Measurements from ENCODE around the gene PTPN23. TPM values are rescaled to one million over a fixed set of nuclear protein-coding genes. Genes with fewer than 3 reads are reported as not detected.

The PTPN23 gene
- total and polyA plus RNA-seq, 2 of the 13 experiments (the other 11 are each of a cell fraction or from before 2014, with no cell fraction given): 2.3 to 3.7 TPM

DNA sequence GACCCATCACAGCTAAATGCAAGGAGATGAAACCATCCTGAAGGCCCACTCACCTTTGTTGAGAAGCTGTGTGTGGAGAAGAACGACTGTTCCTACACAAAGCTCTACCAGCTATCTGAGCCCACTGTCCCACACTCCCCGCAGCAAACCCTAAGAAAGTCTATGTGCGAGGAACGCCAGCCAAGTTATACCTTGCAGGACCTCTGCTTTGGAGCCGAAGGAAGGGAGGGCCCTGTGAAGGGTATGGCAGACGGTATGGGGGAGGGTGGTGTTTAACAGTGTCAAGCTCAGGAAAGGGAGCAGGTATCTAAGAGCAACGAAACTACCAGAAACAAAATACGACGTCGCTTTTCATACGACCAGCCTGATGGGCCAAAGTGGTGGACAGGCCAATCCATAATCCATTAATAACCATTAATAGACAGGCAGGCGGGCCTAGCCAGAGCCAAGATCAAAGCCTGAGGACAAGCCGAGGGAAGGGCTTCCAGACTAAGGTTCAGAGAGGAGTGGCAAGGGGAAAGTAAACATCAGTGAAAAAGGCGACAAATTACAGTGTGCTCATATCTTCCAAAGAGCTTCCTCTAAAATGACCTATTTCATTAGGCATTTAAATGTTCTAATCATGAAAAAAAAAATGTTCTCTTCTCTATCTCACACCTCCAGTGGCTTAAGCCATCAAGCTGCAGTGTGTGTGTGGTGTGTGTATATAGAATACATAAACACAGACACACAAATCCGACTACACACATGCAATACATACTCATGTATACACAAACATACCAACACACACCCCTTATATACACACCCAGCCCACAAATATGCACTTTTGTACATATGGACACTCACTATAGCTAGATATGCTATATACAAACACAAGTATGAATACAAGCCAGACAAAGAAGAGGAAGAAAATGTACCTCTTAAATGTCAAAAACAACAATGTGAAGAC lies 43.9 kb downstream of the PTPN23 start (continued):
- TF ChIP-seq ZNF609 (CRISPR knock-in tag; IDR thresholded peaks at IDR 0.05; ENCODE audit: borderline replicate concordance): no peak
- no peak for TF ChIP-seq ISX (CRISPR knock-in tag; conservative IDR thresholded peaks at IDR 0.05)
- no peak for TF ChIP-seq ZNF383 (CRISPR knock-in tag; IDR thresholded peaks at IDR 0.05; ENCODE audit: borderline replicate concordance)
- TF ChIP-seq ZNF615 (CRISPR knock-in tag; IDR thresholded peaks at IDR 0.05; ENCODE audit: borderline replicate concordance): no peak
- TF ChIP-seq, protein P1, sequence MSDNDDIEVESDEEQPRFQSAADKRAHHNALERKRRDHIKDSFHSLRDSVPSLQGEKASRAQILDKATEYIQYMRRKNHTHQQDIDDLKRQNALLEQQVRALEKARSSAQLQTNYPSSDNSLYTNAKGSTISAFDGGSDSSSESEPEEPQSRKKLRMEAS (IDR thresholded peaks at IDR 0.05): peak; percentile 22; the same call in 1 of the 2 replicates
- TF ChIP-seq TBX3 (IDR thresholded peaks at IDR 0.05; ENCODE audit: borderline replicate concordance): peak; percentile 78; the same call in 1 of the 2 replicates
- TF ChIP-seq FOXO1 (CRISPR knock-in tag; IDR thresholded peaks at IDR 0.05): peak; percentile 44; the same call in 1 of the 2 replicates
- TF ChIP-seq NR2C2 (CRISPR knock-in tag; IDR thresholded peaks at IDR 0.05; ENCODE audit: borderline replicate concordance): no peak
- peak; percentile 80 for TF ChIP-seq FOXA3 (CRISPR knock-in tag; IDR thresholded peaks at IDR 0.05)
- TF ChIP-seq ONECUT2 (CRISPR knock-in tag; IDR thresholded peaks at IDR 0.05): peak; percentile 88
- TF ChIP-seq, protein P2, sequence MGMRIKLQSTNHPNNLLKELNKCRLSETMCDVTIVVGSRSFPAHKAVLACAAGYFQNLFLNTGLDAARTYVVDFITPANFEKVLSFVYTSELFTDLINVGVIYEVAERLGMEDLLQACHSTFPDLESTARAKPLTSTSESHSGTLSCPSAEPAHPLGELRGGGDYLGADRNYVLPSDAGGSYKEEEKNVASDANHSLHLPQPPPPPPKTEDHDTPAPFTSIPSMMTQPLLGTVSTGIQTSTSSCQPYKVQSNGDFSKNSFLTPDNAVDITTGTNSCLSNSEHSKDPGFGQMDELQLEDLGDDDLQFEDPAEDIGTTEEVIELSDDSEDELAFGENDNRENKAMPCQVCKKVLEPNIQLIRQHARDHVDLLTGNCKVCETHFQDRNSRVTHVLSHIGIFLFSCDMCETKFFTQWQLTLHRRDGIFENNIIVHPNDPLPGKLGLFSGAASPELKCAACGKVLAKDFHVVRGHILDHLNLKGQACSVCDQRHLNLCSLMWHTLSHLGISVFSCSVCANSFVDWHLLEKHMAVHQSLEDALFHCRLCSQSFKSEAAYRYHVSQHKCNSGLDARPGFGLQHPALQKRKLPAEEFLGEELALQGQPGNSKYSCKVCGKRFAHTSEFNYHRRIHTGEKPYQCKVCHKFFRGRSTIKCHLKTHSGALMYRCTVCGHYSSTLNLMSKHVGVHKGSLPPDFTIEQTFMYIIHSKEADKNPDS (CRISPR knock-in tag; IDR thresholded peaks at IDR 0.05): no peak
- no peak for TF ChIP-seq GATA4 (IDR thresholded peaks at IDR 0.05; ENCODE audit: borderline replicate concordance, low read depth)
- 0 out of 2 replicates have a peak, but pooled peaks have one; percentile 21 for TF ChIP-seq IKZF5 (CRISPR knock-in tag; IDR thresholded peaks at IDR 0.05)
- peak; percentile 37; the same call in 1 of the 2 replicates for TF ChIP-seq HDAC1 (CRISPR knock-in tag; IDR thresholded peaks at IDR 0.05)
- no peak for TF ChIP-seq ZNF709 (CRISPR knock-in tag; IDR thresholded peaks at IDR 0.05)
- peak; percentile 74; the same call in 1 of the 2 replicates for TF ChIP-seq ZNF598 (CRISPR knock-in tag; IDR thresholded peaks at IDR 0.05; ENCODE audit: borderline replicate concordance)

All from HepG2 (cell line).